Tibial artery (tissue), 4 donors: ENCODE data around the gene MLLT3.
"Not testable (repeated sequence)": the region's sequence is repeated elsewhere in the genome, so short reads cannot be mapped to it uniquely, and the experiment has no call there.

Experiments
- DNase-seq, 2 donors: peaks; one replicate each; pipeline ENCODE4 v3.0.0-alpha.2; 2019
- H3K27ac ChIP-seq, 2 donors: fragments of 200-600 bp; sonication (generic) in 1 of 2; 1 replicate in 1 of 2; 2 replicates in 1 of 2; pipeline ENCODE4 v1.5.1; 2018 to 2019; ENCODE audit warnings: mild to moderate bottlenecking in 1 of 2
- H3K27me3 ChIP-seq, 2 donors: fragments of 200-600 bp; sonication (generic) in 1 of 2; one replicate each; pipeline versions ENCODE4 v1.5.1 to v1.6.0; 2016 to 2019
- H3K36me3 ChIP-seq, 3 donors: fragments of 200-600 bp; sonication (generic) in 2 of 3; one replicate each; pipeline ENCODE4 v1.5.1; 2016 to 2019; ENCODE audit warnings: mild to moderate bottlenecking in 2 of 3
- H3K4me1 ChIP-seq, 4 donors: fragments of 200-600 bp; sonication (generic) in 2 of 4; 1 replicate in 3 of 4; 2 replicates in 1 of 4; pipeline ENCODE4 v1.5.1; 2016 to 2019
- H3K4me3 ChIP-seq, 2 donors: fragments of 200-600 bp; sonication (generic) in 1 of 2; 1 replicate in 1 of 2; 2 replicates in 1 of 2; pipeline ENCODE4 v1.5.1; 2018 to 2019; ENCODE audit warnings: mild to moderate bottlenecking in 2 of 2
- H3K9me3 ChIP-seq, 3 donors: fragments of 200-600 bp; sonication (generic) in 1 of 3; one replicate each; pipeline ENCODE4 v1.5.1; 2016 to 2019
- intact Hi-C: fragments of 100-400 bp; cut with DNase I; formaldehyde crosslinking; loops from one replicate; pipeline ENCODE4 v1.15.0; 2023; ENCODE audit warnings: low total_unique reads
- TF ChIP-seq, protein P1 (sequence below), 2 experiments: fragments of 200-600 bp in 1 of 2; fragments of 450-650 bp in 1 of 2; IDR thresholded peaks; one replicate each; pipeline ENCODE4 v1.5.1; 2017 to 2019; ENCODE audit warnings: antibody characterized with exemption in 2 of 2, mild to moderate bottlenecking in 1 of 2, moderate library complexity in 1 of 2

Gene MLLT3

DNA sequence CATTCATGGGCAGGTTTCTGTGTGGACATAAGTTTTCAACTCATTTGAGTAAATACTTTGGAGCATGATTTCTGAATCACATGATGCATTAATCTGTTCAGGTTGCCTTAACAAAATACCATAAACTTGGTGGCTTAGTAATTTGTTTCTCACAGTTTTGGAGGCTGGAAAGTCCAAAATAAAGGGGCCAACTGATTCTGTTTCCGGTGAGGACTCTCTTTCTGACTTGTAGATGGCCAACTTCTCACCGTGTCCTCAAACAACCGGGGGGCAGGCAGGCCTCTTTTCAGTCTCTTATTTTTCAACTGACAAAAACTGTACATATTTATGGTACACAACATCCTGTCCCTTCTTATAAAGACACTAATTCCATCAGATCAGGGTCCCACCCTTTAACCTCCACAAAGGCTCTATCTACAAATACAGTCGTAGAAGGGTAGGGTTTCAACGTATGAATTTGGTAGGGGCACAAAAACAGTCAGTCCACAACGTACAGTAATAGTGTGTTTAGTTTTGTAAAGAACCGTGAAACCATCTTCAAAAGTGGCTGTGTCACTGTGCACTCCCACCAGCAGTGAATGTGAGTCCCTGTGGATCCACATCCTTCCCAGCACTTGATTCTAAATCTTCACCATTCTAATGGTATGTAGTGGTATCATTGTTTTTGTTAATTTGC, 37.2 kb downstream of the MLLT3 start:
- DNase-seq = no peak

GRCh38 chr9:20583088-20583487, 39.2 kb downstream of the MLLT3 start:
- H3K27ac ChIP-seq, H3K4me1 ChIP-seq, intact Hi-C loops: not testable (repeated sequence)

More for the DNA sequence above, 37.2 kb downstream of the MLLT3 start:
- no peaks in the 10 kb centered on the region for H3K4me1 ChIP-seq
- H3K27ac ChIP-seq = no peak overlapping the region
- no peaks in the 10 kb centered on the region for H3K27me3 ChIP-seq
- no peak overlapping the region for H3K4me3 ChIP-seq
- TF ChIP-seq, protein P1, sequence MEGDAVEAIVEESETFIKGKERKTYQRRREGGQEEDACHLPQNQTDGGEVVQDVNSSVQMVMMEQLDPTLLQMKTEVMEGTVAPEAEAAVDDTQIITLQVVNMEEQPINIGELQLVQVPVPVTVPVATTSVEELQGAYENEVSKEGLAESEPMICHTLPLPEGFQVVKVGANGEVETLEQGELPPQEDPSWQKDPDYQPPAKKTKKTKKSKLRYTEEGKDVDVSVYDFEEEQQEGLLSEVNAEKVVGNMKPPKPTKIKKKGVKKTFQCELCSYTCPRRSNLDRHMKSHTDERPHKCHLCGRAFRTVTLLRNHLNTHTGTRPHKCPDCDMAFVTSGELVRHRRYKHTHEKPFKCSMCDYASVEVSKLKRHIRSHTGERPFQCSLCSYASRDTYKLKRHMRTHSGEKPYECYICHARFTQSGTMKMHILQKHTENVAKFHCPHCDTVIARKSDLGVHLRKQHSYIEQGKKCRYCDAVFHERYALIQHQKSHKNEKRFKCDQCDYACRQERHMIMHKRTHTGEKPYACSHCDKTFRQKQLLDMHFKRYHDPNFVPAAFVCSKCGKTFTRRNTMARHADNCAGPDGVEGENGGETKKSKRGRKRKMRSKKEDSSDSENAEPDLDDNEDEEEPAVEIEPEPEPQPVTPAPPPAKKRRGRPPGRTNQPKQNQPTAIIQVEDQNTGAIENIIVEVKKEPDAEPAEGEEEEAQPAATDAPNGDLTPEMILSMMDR (IDR thresholded peaks at IDR 0.05) = no peak
- H3K9me3 ChIP-seq = no peaks in the 10 kb centered on the region
- intact Hi-C loops = no loop called here
- H3K36me3 ChIP-seq = no peaks in the 10 kb centered on the region

DNA sequence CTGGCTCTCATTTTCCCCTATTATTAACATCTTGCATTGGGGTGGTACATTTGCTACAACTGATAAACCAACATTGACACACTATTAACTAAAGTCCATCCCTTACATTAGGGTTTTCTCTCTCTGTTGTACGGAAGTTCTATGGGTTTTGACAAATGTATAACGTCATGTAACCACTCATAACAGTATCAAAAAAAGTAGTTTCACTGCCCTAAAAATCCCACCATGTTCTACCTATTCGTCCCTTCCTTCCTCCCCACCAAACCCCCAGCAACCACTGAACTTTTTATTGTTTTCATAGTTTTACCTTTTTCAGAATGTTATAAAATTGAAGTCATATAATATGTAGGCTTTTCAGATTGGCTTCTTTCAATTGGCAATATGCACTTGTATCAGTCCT, 40.1 kb downstream of the MLLT3 start:
- Histone ChIP-seq H3K9me3 (no peaks in the 10 kb centered on the region), H3K27me3 (no peaks in the 10 kb centered on the region), H3K4me1 (no peaks in the 10 kb centered on the region), H3K36me3 (no peaks in the 10 kb centered on the region), H3K4me3 (no peak overlapping the region), H3K27ac (no peak overlapping the region)
- intact Hi-C loops = no loop called here
- DNase-seq = no peak
- TF ChIP-seq, protein P1 (IDR thresholded peaks at IDR 0.05) = no peak

More at GRCh38 chr9:20583088-20583487, 39.2 kb downstream of the MLLT3 start:
- not testable (repeated sequence) for H3K27me3 ChIP-seq, DNase-seq, H3K36me3 ChIP-seq, H3K4me3 ChIP-seq, H3K9me3 ChIP-seq

- no peak for DNase-seq
- Histone ChIP-seq H3K4me3 (no peak overlapping the region), H3K27ac (no peak overlapping the region), H3K36me3 (no peaks in the 10 kb centered on the region), H3K4me1 (no peaks in the 10 kb centered on the region), H3K27me3 (no peaks in the 10 kb centered on the region), H3K9me3 (peaks cover 0 to 5% (median 0%) of the 10 kb centered on the region in 3 donors)
- intact Hi-C loops = no loop called here
- TF ChIP-seq, protein P1 (IDR thresholded peaks at IDR 0.05) = no peak
Measured at GRCh38 chr9:20580673-20581072, 41.6 kb downstream of the MLLT3 start.

DNA sequence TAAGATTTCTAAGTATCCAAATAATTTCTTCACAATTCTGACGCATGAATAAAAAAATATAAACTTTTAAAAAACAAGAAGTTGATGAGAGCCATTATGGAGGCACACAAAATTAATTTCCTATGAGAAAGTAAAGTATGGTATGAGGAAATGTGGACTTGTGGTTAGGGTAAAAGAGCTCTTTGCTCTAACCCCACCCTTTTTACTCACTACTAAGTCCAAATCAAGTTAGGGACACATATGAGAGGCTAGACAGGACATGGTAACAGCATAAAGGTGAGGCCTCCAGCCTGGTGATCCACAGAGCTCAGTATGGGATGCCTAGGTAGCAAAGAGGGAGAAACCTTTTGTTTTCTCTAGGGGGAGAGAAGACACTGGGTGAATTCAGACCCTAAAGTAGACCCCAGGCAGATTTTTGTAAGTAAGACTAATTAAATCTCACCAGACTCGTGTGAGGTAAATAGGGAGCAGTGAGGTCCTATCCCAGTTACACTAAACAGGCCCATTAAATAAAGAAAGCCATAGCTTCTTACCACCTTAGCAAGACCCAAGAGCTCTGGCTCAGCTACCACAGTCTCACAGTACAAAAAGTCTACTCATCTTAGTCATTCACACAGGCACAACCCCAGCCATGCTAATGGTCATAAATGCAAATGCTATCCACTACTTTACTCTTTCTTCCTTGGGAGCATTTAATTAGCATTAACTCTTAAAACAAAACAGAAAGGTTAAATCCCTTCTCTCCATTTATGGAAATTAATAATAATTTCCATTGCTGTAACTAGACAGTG, 42.6 kb downstream of the MLLT3 start:
- intact Hi-C loops = no loop called here
- no peaks in the 10 kb centered on the region for H3K4me1 ChIP-seq
- no peaks in the 10 kb centered on the region for H3K27me3 ChIP-seq
- H3K27ac ChIP-seq = no peak overlapping the region
- no peak for DNase-seq
- peaks cover 0 to 9% (median 0%) of the 10 kb centered on the region in 3 donors for H3K9me3 ChIP-seq
- H3K4me3 ChIP-seq = no peak overlapping the region
- H3K36me3 ChIP-seq = no peaks in the 10 kb centered on the region
- TF ChIP-seq, protein P1 (IDR thresholded peaks at IDR 0.05) = no peak

GRCh38 chr9:20573023-20573422, 49.3 kb downstream of the MLLT3 start:
- H3K27ac ChIP-seq = no peak overlapping the region
- no peaks in the 10 kb centered on the region for H3K27me3 ChIP-seq
- H3K36me3 ChIP-seq = no peaks in the 10 kb centered on the region
- TF ChIP-seq, protein P1 (IDR thresholded peaks at IDR 0.05) = no peak
- no peak overlapping the region for H3K4me3 ChIP-seq
- no peak for DNase-seq
- intact Hi-C loops = no loop called here
- peaks cover 0 to 9% (median 0%) of the 10 kb centered on the region in 3 donors for H3K9me3 ChIP-seq
- peaks cover 0 to 28% (median 7%) of the 10 kb centered on the region in 4 donors for H3K4me1 ChIP-seq
